HG03159 (cell line): Measurements from ENCODE around the gene MYL12A.
A peak's percentile ranks its signal among the peaks of the same experiment; 100 is the strongest.
"Not testable (repeated sequence)": the region's sequence is repeated elsewhere in the genome, so short reads cannot be mapped to it uniquely, and the experiment has no call there.

Source experiments
- ATAC-seq: cut with Tn5 transposase; IDR thresholded peaks from one replicate; pipeline ENCODE4 v1.9.1; 2021; ENCODE audit warnings: mild to moderate bottlenecking, moderate library complexity; ENCODE audit not compliant: unreplicated experiment

Gene MYL12A

DNA sequence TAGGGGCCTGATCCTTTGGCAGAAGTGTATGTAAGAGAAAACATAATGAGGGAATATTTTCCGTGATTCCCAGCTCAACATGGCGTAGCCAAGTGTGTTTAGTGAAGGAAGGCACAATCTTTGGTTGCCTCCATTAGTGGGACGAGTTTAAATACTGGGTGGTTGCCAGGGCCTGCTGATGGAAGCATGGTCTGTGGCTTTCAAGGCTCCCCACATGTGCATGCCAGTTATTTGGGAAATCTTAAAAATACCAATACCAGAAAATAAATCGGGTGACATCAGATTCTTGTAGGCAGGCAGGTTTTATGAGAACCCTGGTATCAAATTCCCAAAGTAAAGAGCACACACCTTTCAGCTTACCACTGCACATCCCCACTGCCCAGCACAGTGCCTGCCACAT lies 7.1 kb downstream of the MYL12A start:
- ATAC-seq, result no peak

DNA sequence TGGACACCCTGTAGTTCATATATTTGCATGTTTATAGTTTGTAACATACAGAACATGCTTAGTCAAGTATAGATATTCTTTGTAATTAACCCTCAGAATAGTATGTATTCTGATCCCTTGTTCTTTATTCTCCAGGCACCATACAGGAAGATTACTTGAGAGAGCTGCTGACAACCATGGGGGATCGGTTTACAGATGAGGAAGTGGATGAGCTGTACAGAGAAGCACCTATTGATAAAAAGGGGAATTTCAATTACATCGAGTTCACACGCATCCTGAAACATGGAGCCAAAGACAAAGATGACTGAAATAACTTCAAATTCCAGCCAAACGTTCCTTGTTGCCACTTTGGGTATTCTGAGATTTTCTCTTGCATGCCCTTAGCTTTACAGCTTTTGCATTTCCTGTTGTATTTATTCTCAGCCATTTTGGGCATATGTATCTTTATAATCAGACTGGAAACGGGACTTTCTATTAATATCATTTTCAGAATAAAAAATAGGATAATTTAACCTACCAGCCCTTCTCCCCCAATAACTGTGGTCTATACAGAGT lies 8.1 kb downstream of the MYL12A start:
- no peak for ATAC-seq

DNA sequence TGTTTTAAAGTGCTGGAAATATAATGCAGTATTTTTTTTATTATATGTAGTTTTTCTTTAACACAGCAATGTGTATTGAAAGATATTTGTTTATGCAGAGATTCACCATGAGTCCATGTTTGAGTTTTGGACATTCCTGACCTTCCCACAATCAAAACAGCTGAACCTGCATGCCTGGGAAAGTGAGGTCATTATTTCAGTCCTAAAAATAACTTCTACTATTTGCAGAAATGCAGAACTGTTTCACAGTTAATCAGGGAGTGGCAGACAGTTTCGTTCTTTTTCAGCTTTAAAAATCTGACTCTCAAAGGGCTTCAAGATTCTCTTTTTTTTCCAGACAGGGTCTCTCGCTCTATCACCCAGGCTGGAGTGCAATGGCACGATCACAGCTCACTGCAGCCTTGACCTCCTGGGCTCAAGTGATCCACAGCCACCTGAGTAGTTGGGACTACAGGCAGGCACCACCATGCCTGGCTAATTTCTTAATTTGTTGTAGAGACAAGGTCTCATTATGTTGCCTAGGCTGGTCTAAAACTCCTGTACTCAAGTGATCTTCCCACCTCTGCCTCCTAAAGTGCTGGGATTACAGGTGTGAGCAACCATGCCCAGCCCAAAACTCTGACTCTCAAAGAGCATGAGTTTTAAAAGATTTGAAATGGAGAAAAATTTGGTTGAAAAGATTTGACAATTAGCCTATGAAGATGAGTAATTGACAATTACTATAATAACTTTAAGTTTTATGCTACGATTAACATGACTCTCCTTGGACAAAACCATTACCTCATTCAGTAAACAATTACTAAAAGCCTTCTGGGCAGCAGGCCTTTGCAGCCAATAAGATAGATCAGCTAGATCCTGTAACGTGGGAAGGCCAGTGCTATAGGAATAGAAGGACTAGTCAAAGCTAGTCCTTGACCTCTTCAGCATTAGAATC lies 9.4 kb downstream of the MYL12A start:
- ATAC-seq, result no peak

DNA sequence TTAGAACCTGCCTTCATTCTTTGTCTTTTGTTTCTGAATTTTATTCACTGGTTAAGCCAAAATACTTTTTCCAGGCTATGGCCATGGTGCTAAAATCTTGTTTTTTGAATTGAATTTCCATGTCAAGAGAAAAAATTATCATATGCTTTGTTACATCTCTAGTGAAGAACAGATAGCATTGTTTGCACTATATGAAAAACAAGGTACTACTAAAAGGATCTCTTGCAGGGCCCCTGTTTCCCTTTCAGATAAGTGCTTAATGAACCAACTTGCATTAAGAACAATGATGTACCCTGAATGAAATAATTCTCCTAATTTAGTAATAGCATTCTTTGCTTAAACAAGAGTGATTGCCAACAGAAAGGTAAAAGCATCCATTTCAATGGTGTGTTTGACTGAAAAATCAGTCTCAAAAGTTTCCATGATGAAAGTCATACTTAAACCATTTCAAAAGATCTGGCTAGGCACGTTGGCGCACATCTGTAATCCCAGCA lies 10.1 kb downstream of the MYL12A start:
- ATAC-seq, result no peak

DNA sequence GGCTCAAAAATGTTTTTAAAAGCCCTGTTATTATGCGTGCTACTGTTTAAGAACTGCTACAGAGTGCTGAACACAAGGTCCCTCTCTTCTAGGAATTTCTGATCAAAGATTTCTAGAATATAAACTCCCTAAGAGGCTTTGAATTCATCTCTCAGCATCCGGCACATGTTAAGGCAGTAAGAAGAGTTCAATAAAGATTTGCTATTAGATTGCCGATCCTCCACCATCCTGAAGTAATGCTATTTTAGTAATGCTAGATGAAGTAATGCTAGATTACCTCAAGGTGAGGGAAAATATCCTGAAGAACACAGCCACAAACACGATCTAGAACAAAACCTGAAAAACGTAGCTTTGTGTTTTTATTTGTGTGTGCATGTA lies 13.4 kb downstream of the MYL12A start:
- ATAC-seq, result no peak

DNA sequence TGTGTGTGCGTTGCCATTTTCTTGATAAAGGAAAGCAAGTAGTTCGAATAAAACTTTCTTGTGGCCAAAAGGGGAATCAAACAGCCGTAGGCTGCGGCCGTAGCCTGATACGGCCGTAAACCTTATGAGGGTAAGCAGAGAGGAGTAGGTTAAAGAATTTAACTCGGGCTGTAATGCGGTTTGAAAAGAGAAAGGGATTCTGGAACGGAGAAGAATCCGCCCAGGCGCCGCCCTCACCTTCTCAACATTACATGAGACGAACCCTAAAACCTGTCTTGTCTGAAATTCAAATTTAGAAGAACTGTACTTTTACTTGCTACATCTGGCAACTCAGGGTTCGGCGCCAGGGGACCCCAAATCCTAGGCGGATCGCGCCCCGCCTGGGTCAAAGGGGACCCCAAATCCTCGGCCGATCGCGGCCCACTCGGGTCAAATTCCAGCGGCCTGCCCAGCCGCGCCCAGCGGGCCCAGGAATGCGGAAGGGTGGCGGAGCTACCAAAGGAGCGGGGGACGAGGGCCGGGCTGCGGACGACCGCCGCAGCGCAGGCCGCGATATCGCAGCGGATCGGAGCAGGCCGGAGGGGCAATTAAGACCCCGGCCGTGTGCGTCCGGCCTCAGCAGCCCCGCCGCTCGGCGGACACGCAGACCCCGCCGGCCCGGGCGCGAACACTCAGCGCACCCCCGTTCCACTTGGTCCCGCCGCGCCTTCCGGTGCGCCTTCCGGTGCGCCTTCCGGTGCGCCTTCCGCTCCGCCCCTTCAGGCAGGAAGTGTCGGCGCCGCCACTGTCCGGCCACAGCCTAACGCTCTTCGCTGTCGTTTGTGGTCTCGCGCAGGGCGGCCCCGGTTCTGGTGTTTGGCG lies 14.0 kb downstream of the MYL12A start, which contains the start of gene MYL12B:
Gene MYL12B (plus strand): TSS at position 761 of the 861 bp plus-strand sequence. CDS start 10,766 bp downstream, outside the sequence.
- peak; percentile 85 for ATAC-seq

DNA sequence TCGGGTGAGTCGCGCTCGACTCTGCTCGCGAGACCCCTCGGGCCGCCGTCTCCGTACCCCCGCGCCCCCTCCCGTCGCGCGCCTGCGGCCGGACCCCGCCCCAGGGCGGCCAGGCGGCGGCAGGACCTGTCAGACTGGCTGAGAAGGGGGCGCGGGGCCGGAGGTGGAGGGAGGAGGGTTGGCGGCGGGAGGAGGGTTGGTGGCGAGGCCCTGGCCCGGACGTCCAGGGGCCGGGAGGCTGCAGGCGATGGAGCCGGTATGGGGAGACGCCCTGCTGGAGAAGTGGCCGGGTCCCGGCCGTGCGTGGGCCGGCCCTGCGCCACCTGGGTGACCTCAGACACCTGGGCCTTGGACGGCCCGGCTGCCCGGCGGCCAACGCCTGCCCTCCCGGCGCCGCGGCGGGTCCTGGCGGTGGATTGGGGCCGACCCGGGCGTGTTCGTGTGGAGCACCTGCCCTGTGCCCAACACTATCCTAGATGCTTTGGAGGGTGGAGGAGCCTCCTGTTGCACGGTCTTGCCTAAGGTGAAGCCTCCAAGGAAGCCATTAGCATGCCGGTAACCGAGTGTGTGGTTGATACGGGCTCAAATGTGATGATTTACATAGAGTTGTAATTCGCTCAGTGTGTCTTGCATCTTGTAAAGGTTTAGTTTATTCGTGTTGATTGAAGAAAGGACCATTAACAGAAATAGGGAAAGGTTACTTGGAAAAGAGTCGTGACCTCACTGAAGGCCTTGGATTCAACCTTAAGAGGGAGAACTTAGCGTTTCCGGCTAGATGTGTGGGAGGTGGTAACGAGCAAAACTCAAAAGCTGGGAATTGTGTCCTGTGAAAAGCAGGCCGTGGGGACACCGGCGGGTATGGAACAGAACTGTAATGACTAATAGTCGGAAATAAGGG lies 14.9 kb downstream of the MYL12A start:
- peak; percentile 36 for ATAC-seq

DNA sequence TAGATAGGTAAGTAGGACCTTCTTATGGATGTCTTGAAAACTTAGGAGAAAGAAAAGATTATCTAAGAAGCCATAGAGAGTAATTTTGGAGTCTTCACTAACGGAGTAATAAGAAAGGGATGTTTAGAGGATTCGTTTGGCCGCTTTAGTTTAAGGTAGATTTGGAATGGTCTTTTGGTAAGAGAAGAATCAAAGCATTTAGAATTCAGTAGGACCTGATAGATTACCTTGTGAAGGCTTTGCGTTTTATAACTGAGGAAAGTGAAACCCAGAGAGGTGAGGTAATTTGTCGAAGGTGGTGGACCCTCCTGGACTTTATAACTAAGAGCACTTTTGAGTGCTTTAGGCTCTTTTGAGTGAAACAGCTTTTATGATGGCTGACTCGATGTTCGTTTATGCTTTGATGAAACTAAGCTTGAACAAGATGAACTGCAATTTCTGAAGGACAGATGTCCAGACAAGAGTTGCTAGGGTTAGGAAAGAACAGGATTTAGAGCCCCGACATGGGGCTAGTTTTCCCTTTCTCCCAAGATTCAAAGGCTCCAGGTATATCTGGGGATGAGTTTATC lies 15.6 kb downstream of the MYL12A start:
- no peak for ATAC-seq

DNA sequence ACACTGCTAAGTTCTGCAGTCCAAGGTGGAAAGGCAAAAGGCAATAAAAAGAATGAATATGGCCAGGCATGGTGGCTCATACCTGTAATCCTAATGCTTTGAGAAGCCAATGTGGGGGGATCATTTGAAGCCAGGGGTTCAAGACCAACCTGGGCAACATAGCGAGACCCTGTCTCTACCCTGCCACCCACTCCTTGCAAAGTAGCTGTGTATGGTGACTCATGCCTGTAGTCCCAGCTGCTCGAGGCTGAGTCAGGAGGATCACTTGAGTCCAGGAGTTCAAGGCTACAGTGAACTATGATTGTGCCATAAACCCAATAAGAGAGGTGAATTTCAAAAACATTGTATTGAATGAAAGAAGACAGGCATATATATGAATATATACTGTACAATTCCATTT lies 16.8 kb downstream of the MYL12A start:
- ATAC-seq, result no peak

DNA sequence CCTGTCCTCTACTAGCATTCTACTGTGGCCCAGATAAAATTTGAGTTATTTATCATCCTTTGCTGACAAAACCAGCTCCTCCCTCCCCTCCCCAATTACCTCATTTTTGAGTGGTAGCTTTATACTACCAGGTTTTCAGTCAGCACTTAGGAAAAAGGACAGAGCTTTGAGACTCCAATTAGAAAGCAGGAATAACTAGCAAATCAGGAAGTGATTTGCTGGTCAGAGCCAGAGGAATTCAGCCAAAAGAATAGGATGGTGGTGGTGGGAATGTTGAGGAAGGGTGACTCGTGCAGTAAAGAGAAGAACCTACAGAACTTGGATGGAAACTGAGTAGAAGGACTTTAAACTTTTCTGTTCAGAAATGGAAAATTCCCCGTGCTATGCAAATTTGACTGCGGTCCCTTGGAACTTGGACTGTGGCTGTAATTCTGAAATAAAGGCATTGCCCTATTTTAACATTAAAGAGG lies 18.0 kb downstream of the MYL12A start:
- ATAC-seq, result no peak

DNA sequence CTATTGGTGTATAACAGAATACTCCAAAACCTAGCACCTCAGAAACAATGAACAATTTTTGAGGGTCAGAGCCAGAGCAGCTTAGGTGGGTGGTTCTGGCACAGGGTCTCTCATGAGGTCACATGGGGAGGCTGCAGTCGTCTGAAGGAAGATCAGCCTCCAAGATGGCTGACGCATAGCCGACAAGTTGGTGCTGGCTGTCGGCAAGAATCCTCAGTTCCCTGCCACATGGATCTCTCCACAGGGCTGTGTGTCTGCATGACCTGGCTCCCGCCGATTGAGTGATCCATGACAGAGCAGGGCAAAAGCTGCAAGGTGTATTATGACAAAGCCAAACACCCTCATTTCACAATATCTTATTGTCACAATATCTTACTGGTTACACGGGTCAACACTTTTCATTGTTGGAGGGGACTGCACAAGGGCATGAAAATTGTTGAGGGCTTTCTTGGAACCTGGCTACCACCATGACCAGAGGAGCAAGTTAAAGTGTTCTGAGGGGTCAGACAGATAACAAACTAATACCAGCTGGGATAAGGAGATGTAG lies 18.5 kb downstream of the MYL12A start:
- no peak for ATAC-seq

DNA sequence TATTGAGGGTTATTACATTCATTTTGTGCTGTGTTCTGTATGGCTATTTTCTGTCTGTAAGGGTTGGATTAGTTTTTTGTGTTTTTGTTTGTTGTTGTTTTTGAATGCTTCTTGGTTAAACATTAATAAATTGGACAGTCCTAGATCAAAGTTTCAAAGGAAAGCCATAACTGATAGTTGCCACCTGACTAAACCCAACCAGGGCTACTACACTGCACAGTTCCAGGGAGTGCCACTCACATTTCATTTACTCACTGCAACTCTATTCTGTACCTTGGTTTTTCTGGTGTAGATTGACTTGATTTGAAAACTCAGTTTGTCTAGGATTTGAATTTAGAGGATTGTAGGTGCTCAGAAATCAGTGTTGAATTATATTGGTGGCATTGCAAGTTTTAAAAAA lies 20.7 kb downstream of the MYL12A start:
- no peak for ATAC-seq

DNA sequence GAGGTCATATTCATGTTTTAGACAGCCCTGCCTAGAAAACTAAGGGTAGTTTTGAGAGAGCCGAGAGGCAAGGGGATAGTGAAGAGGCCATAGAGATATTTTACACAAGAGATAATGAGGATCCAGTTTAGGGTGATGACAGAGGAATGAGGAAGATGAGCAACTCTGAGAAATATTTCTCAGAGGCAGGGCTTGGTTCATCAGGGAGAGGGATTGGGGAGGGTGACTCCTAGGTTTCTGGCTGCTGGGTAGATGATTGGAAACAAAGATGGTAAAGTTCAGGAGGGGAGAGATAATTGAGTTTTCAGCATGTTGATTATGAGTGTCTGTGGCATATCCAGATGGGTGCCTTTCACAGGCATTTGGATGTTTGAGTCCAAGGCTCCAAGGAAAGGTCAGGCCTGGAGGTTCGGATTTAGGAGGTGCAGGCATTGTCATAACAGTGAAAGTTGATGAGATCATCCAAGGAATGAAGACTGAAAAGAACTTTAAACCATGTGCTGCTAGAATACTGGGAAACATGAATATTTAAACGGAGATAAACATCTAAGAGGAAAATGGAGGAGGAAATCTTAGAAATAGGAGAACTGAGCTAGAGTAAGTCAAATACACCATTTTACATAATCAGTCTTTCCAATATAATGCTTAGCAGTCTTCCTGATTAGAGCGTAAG lies 21.8 kb downstream of the MYL12A start:
- ATAC-seq, result no peak

DNA sequence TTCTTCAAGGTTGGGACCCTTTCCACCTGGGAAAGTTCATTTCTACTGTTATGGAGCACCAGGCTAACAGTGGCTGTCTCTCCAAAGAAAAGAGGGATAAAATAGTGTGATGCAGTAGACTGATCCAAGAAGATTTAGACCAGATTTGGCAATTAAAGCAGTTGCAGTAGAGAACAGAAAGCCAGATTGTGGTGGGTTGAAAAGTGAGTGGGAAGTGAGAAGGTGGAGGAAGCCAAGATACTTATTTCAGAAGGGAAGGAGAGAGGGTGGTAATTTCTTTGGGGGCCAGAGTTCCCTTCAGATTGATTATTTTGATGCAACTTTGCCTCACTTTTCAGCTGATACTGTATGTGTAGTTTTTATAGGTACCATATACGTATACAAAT lies 22.3 kb downstream of the MYL12A start:
- ATAC-seq, result no peak

DNA sequence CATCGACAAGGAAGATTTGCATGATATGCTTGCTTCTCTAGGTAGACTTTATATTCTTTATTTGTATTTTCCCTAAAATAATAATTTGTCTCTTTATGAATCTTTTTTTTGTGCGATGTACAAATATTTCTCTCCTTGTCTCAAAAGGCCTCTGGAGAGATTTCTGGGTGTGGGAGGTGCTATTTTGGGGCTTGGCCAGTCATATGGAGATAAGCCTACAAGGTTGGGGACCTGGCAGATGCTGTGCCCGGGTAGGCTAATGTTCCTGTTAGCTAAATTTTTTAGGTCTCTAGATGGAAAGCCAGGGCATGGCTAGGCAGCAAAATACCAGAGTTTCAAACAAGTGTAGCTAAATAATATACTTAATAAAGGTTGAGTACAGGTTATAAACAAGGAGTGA lies 25.4 kb downstream of the MYL12A start:
- no peak for ATAC-seq

DNA sequence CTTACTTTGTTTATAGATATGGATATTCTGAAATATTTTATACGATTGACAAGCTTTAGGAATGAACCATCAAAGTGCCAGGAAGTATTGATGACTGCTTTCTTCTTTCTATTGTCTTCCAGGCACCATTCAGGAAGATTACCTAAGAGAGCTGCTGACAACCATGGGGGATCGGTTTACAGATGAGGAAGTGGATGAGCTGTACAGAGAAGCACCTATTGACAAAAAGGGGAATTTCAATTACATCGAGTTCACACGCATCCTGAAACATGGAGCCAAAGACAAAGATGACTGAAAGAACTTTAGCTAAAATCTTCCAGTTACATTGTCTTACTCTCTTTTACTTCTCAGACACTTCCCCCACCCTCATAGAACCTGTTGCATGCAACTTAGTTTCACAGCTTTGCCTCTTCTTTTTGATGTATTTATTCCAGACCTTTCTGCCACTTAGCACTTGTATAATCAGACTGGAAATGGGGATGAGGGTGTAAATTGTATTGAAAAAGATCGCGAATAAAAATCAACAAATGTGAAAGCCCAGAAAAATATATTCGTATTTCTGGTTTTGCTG lies 30.1 kb downstream of the MYL12A start:
- ATAC-seq, result not testable (repeated sequence)

DNA sequence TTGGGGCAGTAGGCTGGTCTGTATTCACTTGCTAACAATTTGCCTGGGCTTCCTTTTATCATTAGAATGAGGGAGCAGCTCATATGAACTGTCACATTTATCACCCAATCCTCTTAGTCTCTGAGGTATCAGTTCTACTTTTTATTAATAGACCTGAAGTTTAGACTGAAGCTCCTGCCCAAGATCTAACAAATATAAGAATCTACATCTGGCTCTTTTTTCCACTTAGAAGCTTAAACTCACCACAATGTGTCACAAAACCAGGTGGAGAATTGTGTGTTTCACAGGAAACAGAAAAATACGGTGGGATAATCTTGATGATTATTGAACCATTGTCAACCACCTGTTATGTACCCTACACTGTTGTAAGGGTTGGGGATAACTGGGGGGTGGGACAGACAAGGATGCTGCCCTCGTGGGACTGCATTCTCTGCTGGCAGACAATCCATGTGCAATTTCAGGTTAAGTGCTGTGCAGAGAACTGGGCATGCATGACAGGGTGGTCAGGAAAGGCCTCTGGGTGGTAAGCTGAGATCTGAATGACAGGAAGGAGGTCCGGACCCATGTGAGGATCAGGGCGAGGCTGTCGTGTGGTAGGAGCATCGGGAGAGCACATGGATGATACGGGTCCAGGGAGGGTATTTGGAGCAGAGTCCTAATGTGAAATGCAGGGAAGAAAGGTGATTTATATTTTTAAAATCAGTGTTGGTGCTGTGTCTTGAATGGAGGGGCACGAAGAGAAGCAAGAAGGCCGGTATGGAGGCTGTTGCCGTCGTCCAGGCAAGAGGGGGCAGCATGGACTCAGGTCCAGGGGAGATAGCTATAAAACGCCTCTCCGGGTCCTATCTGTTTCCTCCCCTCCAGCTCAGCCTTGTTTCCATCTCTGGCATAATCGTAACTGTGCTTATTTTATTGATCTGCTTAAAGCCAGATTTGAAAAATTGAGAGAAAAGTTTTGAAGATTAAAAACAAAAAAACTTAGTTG lies 31.9 kb downstream of the MYL12A start:
- peak; percentile 84 for ATAC-seq
